H54 (cell line): ENCODE measurements around the gene ADORA3.

Source experiments
- DNase-seq: peaks from one replicate; pipeline ENCODE4 v3.0.0; 2011; ENCODE audit warnings: low spot score, mixed read lengths; ENCODE audit not compliant: insufficient read length
- FAIRE-seq: peaks from 3 replicates; lab custom pipeline; 2011; peaks lifted over from hg19 to GRCh38; lab: Jason Lieb, UNC
- POLR2A ChIP-seq: IDR thresholded peaks from 2 replicates; pipeline ENCODE4 v1.6.1; 2011; ENCODE audit warnings: low read depth, mild to moderate bottlenecking, low read length

ADORA3 gene

GRCh38 chr1:111516005-111516535 is 12.6 kb upstream of the ADORA3 start:
- FAIRE-seq: no peak
- no peak for TF ChIP-seq POLR2A
- DNase-seq: no peak

GRCh38 chr1:111515291-111516004 is 12.0 kb upstream of the ADORA3 start:
- FAIRE-seq (no peak), DNase-seq (peak; percentile 17)
- no peak for TF ChIP-seq POLR2A

- DNase-seq (no peak), FAIRE-seq (no peak)
- no peak for TF ChIP-seq POLR2A
These were observed 10.1 kb upstream of the ADORA3 start for GRCh38 chr1:111513410-111514020.

GRCh38 chr1:111512931-111513330 is 9.5 kb upstream of the ADORA3 start:
- no peak for DNase-seq

GRCh38 chr1:111512132-111512889 is 8.9 kb upstream of the ADORA3 start:
- TF ChIP-seq POLR2A: no peak
- no peak for FAIRE-seq
- DNase-seq: no peak

More at GRCh38 chr1:111512931-111513330, 9.5 kb upstream of the ADORA3 start:
- FAIRE-seq: no peak
- TF ChIP-seq POLR2A: no peak

GRCh38 chr1:111511370-111511769 is 7.9 kb upstream of the ADORA3 start:
- no peak for FAIRE-seq
- no peak for TF ChIP-seq POLR2A
- no peak for DNase-seq

- DNase-seq (no peak), FAIRE-seq (no peak)
- no peak for TF ChIP-seq POLR2A
These were observed 6.6 kb upstream of the ADORA3 start for GRCh38 chr1:111509997-111510375.

- no peak for FAIRE-seq
- 0 out of 2 replicates have a peak, but pooled peaks have one; percentile 10 for TF ChIP-seq POLR2A
- peak; percentile 52 for DNase-seq
These were observed 4.2 kb upstream of the ADORA3 start for GRCh38 chr1:111507411-111508201.

GRCh38 chr1:111506561-111506960 is 3.1 kb upstream of the ADORA3 start:
- no peak for DNase-seq
- no peak for TF ChIP-seq POLR2A
- FAIRE-seq: no peak

- FAIRE-seq: no peak
- DNase-seq: no peak
These were observed 2.2 kb upstream of the ADORA3 start for GRCh38 chr1:111505641-111506119.

GRCh38 chr1:111504097-111504496 is 664 bp upstream of the ADORA3 start:
- DNase-seq: no peak
- no peak for TF ChIP-seq POLR2A
- no peak for FAIRE-seq

More at GRCh38 chr1:111505641-111506119, 2.2 kb upstream of the ADORA3 start:
- no peak for TF ChIP-seq POLR2A

GRCh38 chr1:111501645-111502044 is 1.8 kb downstream of the ADORA3 start:
- no peak for FAIRE-seq
- no peak for DNase-seq
- no peak for TF ChIP-seq POLR2A
